ENCODE measurements around the gene SH2D3A. TPM values are rescaled to one million over a fixed set of nuclear protein-coding genes. Genes with fewer than 3 reads are reported as not detected.

The SH2D3A gene
- total RNA-seq, 2 donors from 2014 or later = 10.7 to 16.4 TPM

DNA sequence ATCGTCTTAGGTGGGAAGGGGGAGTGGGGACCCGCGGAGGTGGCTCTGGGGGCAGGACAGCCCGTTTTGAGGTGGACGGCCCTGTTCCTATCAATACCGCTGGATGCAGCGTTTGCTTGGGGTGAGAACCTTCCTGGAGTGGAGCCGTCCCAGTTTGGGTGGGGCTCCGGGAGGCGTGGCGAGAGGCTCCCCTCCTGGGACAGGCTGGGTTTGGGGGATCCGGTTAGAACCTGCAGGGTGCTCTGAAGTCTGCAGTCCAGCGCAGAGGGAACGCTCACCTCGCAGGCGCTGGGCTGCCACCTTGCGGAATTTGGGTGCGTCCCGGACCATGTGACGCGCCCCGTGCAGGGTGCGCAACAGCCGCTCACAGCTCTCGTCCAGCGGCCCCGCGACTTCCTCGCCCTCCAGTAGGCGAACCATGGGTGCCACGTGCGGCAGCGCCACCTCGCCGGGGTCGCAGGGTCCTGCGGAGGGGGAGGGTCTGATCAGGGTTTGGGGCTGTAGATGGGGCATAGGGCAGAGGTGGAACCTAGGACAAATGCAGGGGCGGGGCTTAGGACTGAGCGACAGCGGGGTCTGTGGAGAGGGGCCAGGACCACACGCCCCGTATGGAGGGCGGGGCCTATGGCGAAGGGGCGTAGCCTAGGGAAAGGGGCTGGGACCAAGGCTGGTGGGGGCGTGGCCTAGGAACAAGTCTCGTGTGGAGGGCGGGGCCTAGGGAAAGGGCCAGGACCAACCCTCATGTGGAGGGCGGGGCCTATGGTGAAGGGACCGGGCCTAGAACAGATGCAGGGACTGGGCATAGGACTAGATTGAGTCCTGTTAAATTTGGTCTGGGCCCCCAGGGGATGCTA lies 13.8 kb downstream of the SH2D3A start:
- TF ChIP-seq, protein P1, sequence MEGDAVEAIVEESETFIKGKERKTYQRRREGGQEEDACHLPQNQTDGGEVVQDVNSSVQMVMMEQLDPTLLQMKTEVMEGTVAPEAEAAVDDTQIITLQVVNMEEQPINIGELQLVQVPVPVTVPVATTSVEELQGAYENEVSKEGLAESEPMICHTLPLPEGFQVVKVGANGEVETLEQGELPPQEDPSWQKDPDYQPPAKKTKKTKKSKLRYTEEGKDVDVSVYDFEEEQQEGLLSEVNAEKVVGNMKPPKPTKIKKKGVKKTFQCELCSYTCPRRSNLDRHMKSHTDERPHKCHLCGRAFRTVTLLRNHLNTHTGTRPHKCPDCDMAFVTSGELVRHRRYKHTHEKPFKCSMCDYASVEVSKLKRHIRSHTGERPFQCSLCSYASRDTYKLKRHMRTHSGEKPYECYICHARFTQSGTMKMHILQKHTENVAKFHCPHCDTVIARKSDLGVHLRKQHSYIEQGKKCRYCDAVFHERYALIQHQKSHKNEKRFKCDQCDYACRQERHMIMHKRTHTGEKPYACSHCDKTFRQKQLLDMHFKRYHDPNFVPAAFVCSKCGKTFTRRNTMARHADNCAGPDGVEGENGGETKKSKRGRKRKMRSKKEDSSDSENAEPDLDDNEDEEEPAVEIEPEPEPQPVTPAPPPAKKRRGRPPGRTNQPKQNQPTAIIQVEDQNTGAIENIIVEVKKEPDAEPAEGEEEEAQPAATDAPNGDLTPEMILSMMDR (conservative IDR thresholded peaks at IDR 0.05) = peak; percentile 66
- H3K36me3 Mint-ChIP-seq (ENCODE audit: low read depth) = peaks cover 51% of the 10 kb centered on the region
- 70 to 81% methylated on average over 27 to 50 of the region's 50 CpGs for WGBS, 2 experiments (ENCODE audit: insufficient coverage in 1 of 2, insufficient read length in 1 of 2)
- H3K9me3 Mint-ChIP-seq = no peaks in the 10 kb centered on the region
- peak overlapping the region; percentile 65 for H3K4me3 Mint-ChIP-seq
- H3K9ac ChIP-seq (ENCODE audit: extremely low read depth, low read length, poor library complexity, severe bottlenecking) = no peak overlapping the region
- H3K9me3 ChIP-seq (ENCODE audit: control insufficient read depth, low read length) = no peaks in the 10 kb centered on the region
- H3K27me3 ChIP-seq (ENCODE audit: control insufficient read depth, insufficient read depth, low read length, poor library complexity, severe bottlenecking) = no peaks in the 10 kb centered on the region
- peak overlapping the region; percentile 98 for H3K27ac Mint-ChIP-seq
- H3K4me1 ChIP-seq (ENCODE audit: control insufficient read depth, insufficient read depth, low read length) = no peaks in the 10 kb centered on the region
- DNase-seq = peak; percentile 100
- H3K36me3 ChIP-seq (ENCODE audit: control insufficient read depth, insufficient read depth, low read length) = peaks cover 51% of the 10 kb centered on the region
- no peaks in the 10 kb centered on the region for H3K27me3 Mint-ChIP-seq (ENCODE audit: insufficient read depth)
- H3K4me3 ChIP-seq (ENCODE audit: low read length) = no peak overlapping the region
- no peak overlapping the region for H3K27ac ChIP-seq (ENCODE audit: low read depth, low read length)
- peaks cover 2% of the 10 kb centered on the region for H3K4me1 Mint-ChIP-seq

DNA sequence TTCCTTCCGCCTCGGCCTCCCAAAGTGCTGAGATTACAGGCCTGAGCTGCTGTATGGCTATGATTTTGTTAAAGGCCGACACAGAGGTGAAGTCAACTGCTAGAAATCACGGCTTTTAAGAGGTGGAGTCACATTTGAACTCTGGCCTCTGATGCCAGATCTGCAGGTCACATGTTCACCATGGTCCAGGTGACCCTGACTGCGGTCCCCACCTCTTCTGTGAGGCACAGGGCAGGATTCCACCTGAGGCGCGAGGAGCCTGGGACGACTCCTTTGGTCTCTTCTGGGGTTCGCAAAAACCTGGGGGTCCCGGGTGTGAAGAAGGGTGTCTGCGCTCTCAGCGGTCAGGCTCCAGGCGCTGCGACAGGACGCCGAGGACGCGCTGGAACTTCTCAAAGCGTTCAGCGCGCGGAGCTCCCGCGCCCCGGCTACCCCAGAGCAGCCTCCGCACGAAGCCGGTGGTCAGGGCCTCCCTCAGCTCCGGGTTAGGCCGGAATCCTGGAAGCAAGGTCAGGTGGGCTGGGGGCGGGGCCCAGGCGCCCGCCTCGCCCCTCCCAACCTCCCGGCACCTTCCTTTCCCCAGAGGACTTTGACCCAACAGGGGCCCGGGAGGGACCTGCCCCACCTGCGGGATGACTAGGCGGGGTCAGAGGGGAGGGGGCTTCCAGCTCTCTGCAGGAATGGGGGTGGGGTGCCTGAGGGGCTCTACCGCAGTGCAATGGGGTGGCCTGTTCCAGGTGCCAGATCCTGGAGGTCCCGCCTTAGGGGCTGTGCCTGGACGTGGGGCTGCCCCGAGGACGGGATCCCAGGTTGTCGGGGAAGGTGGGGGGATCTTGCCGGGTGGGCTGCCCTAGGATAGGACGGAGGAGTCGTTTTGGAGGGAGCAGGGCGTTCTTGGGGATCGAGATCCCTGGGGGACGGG lies 14.7 kb downstream of the SH2D3A start:
- TF ChIP-seq, protein P1 (conservative IDR thresholded peaks at IDR 0.05) = no peak
- no peak overlapping the region for H3K9ac ChIP-seq (ENCODE audit: extremely low read depth, low read length, poor library complexity, severe bottlenecking)
- H3K4me1 ChIP-seq (ENCODE audit: control insufficient read depth, insufficient read depth, low read length) = no peaks in the 10 kb centered on the region
- peak; percentile 95 for DNase-seq
- no peak overlapping the region for H3K27ac ChIP-seq (ENCODE audit: low read depth, low read length)
- H3K27ac Mint-ChIP-seq = peak overlapping the region; percentile 98
- H3K27me3 ChIP-seq (ENCODE audit: control insufficient read depth, insufficient read depth, low read length, poor library complexity, severe bottlenecking) = no peaks in the 10 kb centered on the region
- no peaks in the 10 kb centered on the region for H3K9me3 ChIP-seq (ENCODE audit: control insufficient read depth, low read length)
- H3K4me3 Mint-ChIP-seq = peak overlapping the region; percentile 65
- H3K36me3 Mint-ChIP-seq (ENCODE audit: low read depth) = peaks cover 56% of the 10 kb centered on the region
- no peak overlapping the region for H3K4me3 ChIP-seq (ENCODE audit: low read length)
- H3K9me3 Mint-ChIP-seq = no peaks in the 10 kb centered on the region
- WGBS, 2 experiments (ENCODE audit: insufficient coverage in 1 of 2, insufficient read length in 1 of 2) = 84 to 87% methylated on average over 33 to 50 of the region's 50 CpGs
- H3K4me1 Mint-ChIP-seq = peaks cover 2% of the 10 kb centered on the region
- H3K27me3 Mint-ChIP-seq (ENCODE audit: insufficient read depth) = no peaks in the 10 kb centered on the region
- peaks cover 60% of the 10 kb centered on the region for H3K36me3 ChIP-seq (ENCODE audit: control insufficient read depth, insufficient read depth, low read length)

DNA sequence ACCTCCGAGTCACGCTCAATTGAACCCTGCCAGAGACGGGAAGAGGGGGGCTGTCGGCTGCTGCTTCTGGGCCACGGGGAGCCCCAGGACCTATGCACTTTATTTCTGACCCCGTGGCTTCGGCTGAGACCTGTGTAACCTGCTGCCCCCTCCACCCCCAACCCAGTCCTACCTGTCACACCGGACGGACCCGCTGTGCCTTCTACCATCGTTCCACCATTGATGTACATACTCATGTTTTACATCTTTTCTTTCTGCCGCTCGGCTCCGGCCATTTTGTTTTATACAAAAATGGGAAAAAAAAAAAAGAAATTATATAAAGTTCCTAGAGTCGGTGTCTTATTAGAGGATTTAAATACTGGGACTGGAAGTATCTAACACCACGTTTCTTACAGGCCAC lies 16.0 kb downstream of the SH2D3A start:
- H3K4me1 Mint-ChIP-seq = peaks cover 2% of the 10 kb centered on the region
- TF ChIP-seq, protein P1 (conservative IDR thresholded peaks at IDR 0.05) = no peak
- WGBS, 2 experiments (ENCODE audit: insufficient coverage in 1 of 2, insufficient read length in 1 of 2) = 94 to 96% methylated on average over 7 to 15 of the region's 16 CpGs
- peaks cover 63% of the 10 kb centered on the region for H3K36me3 Mint-ChIP-seq (ENCODE audit: low read depth)
- Histone ChIP-seq H3K27ac (ENCODE audit: low read depth, low read length) (no peak overlapping the region), H3K9me3 (ENCODE audit: control insufficient read depth, low read length) (no peaks in the 10 kb centered on the region), H3K4me3 (ENCODE audit: low read length) (no peak overlapping the region), H3K4me1 (ENCODE audit: control insufficient read depth, insufficient read depth, low read length) (no peaks in the 10 kb centered on the region), H3K9ac (ENCODE audit: extremely low read depth, low read length, poor library complexity, severe bottlenecking) (no peak overlapping the region), H3K36me3 (ENCODE audit: control insufficient read depth, insufficient read depth, low read length) (peaks cover 72% of the 10 kb centered on the region), H3K27me3 (ENCODE audit: control insufficient read depth, insufficient read depth, low read length, poor library complexity, severe bottlenecking) (no peaks in the 10 kb centered on the region)
- peak overlapping the region; percentile 17 for H3K27ac Mint-ChIP-seq
- H3K9me3 Mint-ChIP-seq = no peaks in the 10 kb centered on the region
- no peak overlapping the region for H3K4me3 Mint-ChIP-seq
- H3K27me3 Mint-ChIP-seq (ENCODE audit: insufficient read depth) = no peaks in the 10 kb centered on the region
- no peak for DNase-seq
